Spinal cord (tissue), 10 donors: ENCODE measurements around the gene PUM1. TPM values are rescaled to one million over a fixed set of nuclear protein-coding genes. Genes with fewer than 3 reads are reported as not detected.
"Not testable (repeated sequence)": the region's sequence is repeated elsewhere in the genome, so short reads cannot be mapped to it uniquely, and the experiment has no call there.

ENCODE experiments used
- DNase-seq, 6 donors: peaks; one replicate each; pipeline versions ENCODE4 v3.0.0 to v3.0.0-alpha.2; 2013 to 2015; ENCODE audit warnings: low spot score in 6 of 6, low read depth in 4 of 6
- H3K27ac ChIP-seq: one replicate; pipeline ENCODE4 v1.5.1; 2013; ENCODE audit warnings: low read depth, low read length, control low read depth
- H3K27me3 ChIP-seq: one replicate; pipeline ENCODE4 v1.6.1; 2013; ENCODE audit warnings: low read length; ENCODE audit not compliant: control insufficient read depth, insufficient read depth
- H3K36me3 ChIP-seq: one replicate; pipeline ENCODE4 v1.6.1; 2013; ENCODE audit warnings: low read length; ENCODE audit not compliant: control insufficient read depth, insufficient read depth
- H3K4me1 ChIP-seq: one replicate; pipeline ENCODE4 v1.6.1; 2013; ENCODE audit warnings: low read length; ENCODE audit not compliant: control insufficient read depth, insufficient read depth
- H3K4me3 ChIP-seq: one replicate; pipeline ENCODE4 v1.5.1; 2013; ENCODE audit warnings: low read depth, low read length, control low read depth
- H3K9me3 ChIP-seq: one replicate; pipeline ENCODE4 v1.6.1; 2013; ENCODE audit warnings: low read length; ENCODE audit not compliant: control insufficient read depth, insufficient read depth
- WGBS: methylation state at CpG from one replicate; pipeline ENCODE4 v1.1.5; 2013; ENCODE audit warnings: missing lambda C conversion rate; ENCODE audit not compliant: insufficient coverage; 5-methylcytosine and 5-hydroxymethylcytosine counted together
- polyA plus RNA-seq, 2 donors: library from polyadenylated mRNA; unstranded; fragments of 120-200 nt; gene quantifications; one replicate each; pipeline ENCODE4 v1.2.1, GENCODE V29; 2013; ENCODE audit not compliant: insufficient read length in 2 of 2
- total RNA-seq, 2 donors: library from RNA; depleted of rRNA in 1 of 2; stranded (reverse); fragments of 120-200 nt in 1 of 2; fragments of >200 nt in 1 of 2; gene quantifications; one replicate each; pipeline versions ENCODE4 v1.2.3 to v1.2.4, GENCODE V29; 2013 to 2014
- donor health status: healthy.

Gene PUM1
- total and polyA plus RNA-seq, 4 donors = 65.1 to 96.0 (median 78.1) TPM

GRCh38 chr1:30975217-30975616 is 90.3 kb downstream of the PUM1 start:
- Histone ChIP-seq H3K4me1 (no peaks in the 10 kb centered on the region), H3K27me3 (no peaks in the 10 kb centered on the region), H3K27ac (no peak overlapping the region), H3K36me3 (peaks cover 14% of the 10 kb centered on the region), H3K4me3 (no peak overlapping the region), H3K9me3 (no peaks in the 10 kb centered on the region)
- DNase-seq = no peak
- WGBS = no CpG with 5 or more reads among the region's 3 CpGs

DNA sequence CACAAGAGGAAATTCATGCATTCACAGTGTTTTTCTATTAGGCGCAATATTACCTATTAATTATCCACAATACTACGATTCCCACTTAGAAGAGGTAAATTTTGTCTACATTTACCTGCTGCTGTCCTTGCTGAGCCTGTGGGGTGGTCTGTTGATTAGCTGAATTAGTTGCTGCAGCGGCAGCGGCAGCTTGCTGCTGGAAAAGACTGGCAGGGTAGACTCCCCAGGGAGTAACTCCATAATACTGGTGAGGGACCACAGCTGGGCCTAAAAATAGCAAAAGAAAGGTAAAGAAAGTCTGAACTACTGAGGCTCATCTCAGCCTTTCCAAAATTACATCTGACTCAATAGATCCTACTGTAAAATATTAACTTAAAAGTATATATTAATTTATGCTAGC is 91.0 kb downstream of the PUM1 start:
- DNase-seq = peak in 1 of 6 donors; percentile 75
- H3K9me3 ChIP-seq = no peaks in the 10 kb centered on the region
- H3K36me3 ChIP-seq = peaks cover 11% of the 10 kb centered on the region
- WGBS = 50% methylated on average over 2 of the region's 4 CpGs
- no peaks in the 10 kb centered on the region for H3K27me3 ChIP-seq
- H3K4me3 ChIP-seq = no peak overlapping the region
- H3K27ac ChIP-seq = no peak overlapping the region
- H3K4me1 ChIP-seq = no peaks in the 10 kb centered on the region

- 91% methylated on average over 4 of the region's 4 CpGs for WGBS
- DNase-seq, H3K9me3 ChIP-seq, H3K27me3 ChIP-seq, H3K27ac ChIP-seq, H3K4me1 ChIP-seq, H3K4me3 ChIP-seq: not testable (repeated sequence)
- peaks cover 12% of the 10 kb centered on the region for H3K36me3 ChIP-seq
These were observed 93.2 kb downstream of the PUM1 start for GRCh38 chr1:30972349-30972748.

GRCh38 chr1:30971496-30971895 is 94.0 kb downstream of the PUM1 start:
- no peak for DNase-seq
- H3K4me3 ChIP-seq = no peak overlapping the region
- H3K9me3 ChIP-seq = no peaks in the 10 kb centered on the region
- peaks cover 6% of the 10 kb centered on the region for H3K4me1 ChIP-seq
- no peak overlapping the region for H3K27ac ChIP-seq
- no peaks in the 10 kb centered on the region for H3K27me3 ChIP-seq
- peaks cover 14% of the 10 kb centered on the region for H3K36me3 ChIP-seq
- no CpG with 5 or more reads among the region's 2 CpGs for WGBS

DNA sequence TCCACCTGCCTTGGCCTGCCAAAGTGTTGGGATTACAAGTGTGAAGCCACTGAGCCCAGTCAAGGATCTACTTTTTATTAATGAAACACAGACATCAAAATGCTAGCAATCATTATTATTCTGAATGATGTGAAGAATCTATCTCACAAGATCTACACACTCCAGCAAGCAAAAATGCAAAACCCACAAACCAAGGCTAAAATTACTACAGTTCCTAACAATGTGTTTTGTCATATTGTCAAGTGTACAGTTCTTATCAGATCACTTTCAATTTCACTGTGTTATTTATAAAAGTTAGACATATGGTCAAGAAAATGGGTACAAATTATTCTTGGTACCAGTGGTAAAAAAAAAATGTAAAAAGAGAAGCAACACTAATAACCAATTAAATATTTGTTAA is 95.6 kb downstream of the PUM1 start:
- no peaks in the 10 kb centered on the region for H3K9me3 ChIP-seq
- peaks cover 17% of the 10 kb centered on the region for H3K36me3 ChIP-seq

DNA sequence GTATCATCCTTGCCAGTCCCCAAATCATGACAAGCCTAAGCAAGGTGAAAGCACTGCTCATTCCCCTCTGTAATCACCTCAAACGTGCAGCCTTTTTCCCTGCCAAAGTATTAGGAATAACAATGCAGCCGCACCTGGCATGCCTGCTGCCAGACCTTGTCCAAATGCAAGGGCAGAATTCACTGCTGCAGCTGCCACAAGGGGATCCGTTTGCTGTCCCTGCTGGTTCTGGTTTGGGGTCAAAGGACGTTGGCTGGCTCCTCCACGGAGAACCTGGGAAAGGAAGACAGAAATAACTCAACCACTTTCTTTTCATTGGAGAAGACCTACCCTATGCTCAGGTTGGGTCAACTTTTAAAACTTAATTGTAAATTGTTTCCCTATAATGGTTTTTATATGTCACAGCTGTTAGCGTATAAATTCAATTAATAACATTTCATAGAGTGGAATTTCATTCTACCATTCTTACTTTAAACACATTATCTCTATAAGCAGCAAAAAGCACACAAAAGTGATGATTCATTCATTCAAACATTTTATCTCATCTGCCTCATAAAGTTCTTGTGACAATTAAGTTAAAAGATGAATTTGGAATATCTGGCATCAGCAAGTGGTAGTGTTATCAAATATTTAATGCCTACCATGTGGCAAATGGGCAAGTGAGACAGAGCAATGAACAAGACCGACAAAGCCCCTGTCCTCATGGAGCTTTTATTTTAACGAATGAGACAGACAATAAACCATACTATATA is 97.1 kb downstream of the PUM1 start:
- 57% methylated on average over 3 of the region's 8 CpGs for WGBS
- Histone ChIP-seq H3K9me3 (no peaks in the 10 kb centered on the region), H3K4me3 (no peak overlapping the region), H3K4me1 (peaks cover 11% of the 10 kb centered on the region), H3K27me3 (no peaks in the 10 kb centered on the region), H3K36me3 (peaks cover 13% of the 10 kb centered on the region), H3K27ac (no peak overlapping the region)
- DNase-seq = no peak

More for the DNA sequence above, 95.6 kb downstream of the PUM1 start:
- peaks cover 11% of the 10 kb centered on the region for H3K4me1 ChIP-seq
- no peak overlapping the region for H3K4me3 ChIP-seq
- H3K27me3 ChIP-seq = no peaks in the 10 kb centered on the region
- no peak overlapping the region for H3K27ac ChIP-seq
- DNase-seq = no peak

- peaks cover 11% of the 10 kb centered on the region for H3K4me1 ChIP-seq
- no peaks in the 10 kb centered on the region for H3K27me3 ChIP-seq
- peaks cover 19% of the 10 kb centered on the region for H3K36me3 ChIP-seq
- WGBS = 88% methylated on average over 2 of the region's 8 CpGs
- no peaks in the 10 kb centered on the region for H3K9me3 ChIP-seq
- peak in 2 of 6 donors; percentile 21 to 54 for DNase-seq
- H3K27ac ChIP-seq = no peak overlapping the region
- H3K4me3 ChIP-seq = no peak overlapping the region
These were observed 98.7 kb downstream of the PUM1 start for GRCh38 chr1:30966690-30967369.

- 40% methylated on average over 7 of the region's 8 CpGs for WGBS
- H3K36me3 ChIP-seq = peaks cover 19% of the 10 kb centered on the region
- peak in 3 of 6 donors; percentile 29 to 78 (median 46) for DNase-seq
- no peaks in the 10 kb centered on the region for H3K27me3 ChIP-seq
- H3K27ac ChIP-seq = peak overlapping the region; percentile 34
- H3K4me3 ChIP-seq = no peak overlapping the region
- H3K9me3 ChIP-seq = no peaks in the 10 kb centered on the region
- peaks cover 11% of the 10 kb centered on the region for H3K4me1 ChIP-seq
These were observed 99.5 kb downstream of the PUM1 start for GRCh38 chr1:30965924-30966599.

GRCh38 chr1:30964706-30965105 is 100.8 kb downstream of the PUM1 start:
- H3K27ac ChIP-seq = no peak overlapping the region
- H3K4me1 ChIP-seq = peaks cover 11% of the 10 kb centered on the region
- DNase-seq = no peak
- H3K9me3 ChIP-seq = no peaks in the 10 kb centered on the region
- peaks cover 20% of the 10 kb centered on the region for H3K36me3 ChIP-seq
- WGBS = 71% methylated on average over 5 of the region's 7 CpGs
- no peaks in the 10 kb centered on the region for H3K27me3 ChIP-seq
- no peak overlapping the region for H3K4me3 ChIP-seq
